HG02981 (cell line): Measurements from ENCODE around the gene LRIG3.
"Not testable (repeated sequence)": the region's sequence is repeated elsewhere in the genome, so short reads cannot be mapped to it uniquely, and the experiment has no call there.

Experiments
- ATAC-seq: cut with Tn5 transposase; IDR thresholded peaks from one replicate; pipeline ENCODE4 v1.9.1; 2021; ENCODE audit warnings: mild to moderate bottlenecking, moderate library complexity; ENCODE audit not compliant: unreplicated experiment

The LRIG3 gene

DNA sequence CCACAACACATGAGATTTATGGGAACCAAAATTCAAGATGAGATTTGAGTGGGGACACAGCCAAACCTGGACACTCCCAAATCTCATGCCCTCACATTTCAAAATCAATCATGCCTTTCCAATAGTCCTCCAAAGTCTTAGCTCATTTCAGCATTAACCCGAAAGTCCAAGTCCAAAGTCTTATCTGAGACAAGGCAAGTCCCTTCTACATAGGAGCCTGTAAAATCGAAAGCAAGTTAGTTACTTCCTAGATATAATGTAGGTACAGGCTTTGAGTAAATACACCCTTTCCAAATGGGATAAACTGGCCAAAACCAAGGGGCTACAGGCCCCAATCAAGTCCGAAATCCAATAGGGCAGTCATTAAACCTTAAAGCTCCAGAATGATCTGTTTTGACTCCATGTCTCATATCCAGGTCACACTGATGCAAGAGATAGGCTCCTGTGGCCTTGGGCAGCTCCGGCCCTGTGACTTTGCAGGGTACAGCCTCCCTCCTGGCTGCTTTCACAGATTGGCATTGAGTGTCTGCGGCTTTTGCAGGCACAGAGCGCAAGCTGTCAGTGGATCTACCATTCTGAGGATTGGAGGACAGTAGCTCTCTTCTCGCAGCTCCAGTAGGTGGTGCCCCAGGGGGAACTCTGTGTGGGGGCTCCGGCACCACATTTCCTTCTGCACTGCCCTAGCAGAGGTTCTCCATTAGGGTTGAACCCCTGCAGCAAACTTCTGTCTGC is 60.1 kb downstream of the LRIG3 start:
- no peak for ATAC-seq

GRCh38 chr12:58858030-58858429 is 62.3 kb downstream of the LRIG3 start:
- no peak for ATAC-seq

- ATAC-seq: not testable (repeated sequence)
Observed at GRCh38 chr12:58857206-58857605, 63.1 kb downstream of the LRIG3 start.

- not testable (repeated sequence) for ATAC-seq
Observed at GRCh38 chr12:58855630-58856029, 64.7 kb downstream of the LRIG3 start.

- ATAC-seq: no peak
Observed at GRCh38 chr12:58850826-58851225, 69.5 kb downstream of the LRIG3 start.

GRCh38 chr12:58847901-58848600 is 72.3 kb downstream of the LRIG3 start:
- no peak for ATAC-seq

- ATAC-seq: no peak
Observed at GRCh38 chr12:58844161-58844560, 76.1 kb downstream of the LRIG3 start.

DNA sequence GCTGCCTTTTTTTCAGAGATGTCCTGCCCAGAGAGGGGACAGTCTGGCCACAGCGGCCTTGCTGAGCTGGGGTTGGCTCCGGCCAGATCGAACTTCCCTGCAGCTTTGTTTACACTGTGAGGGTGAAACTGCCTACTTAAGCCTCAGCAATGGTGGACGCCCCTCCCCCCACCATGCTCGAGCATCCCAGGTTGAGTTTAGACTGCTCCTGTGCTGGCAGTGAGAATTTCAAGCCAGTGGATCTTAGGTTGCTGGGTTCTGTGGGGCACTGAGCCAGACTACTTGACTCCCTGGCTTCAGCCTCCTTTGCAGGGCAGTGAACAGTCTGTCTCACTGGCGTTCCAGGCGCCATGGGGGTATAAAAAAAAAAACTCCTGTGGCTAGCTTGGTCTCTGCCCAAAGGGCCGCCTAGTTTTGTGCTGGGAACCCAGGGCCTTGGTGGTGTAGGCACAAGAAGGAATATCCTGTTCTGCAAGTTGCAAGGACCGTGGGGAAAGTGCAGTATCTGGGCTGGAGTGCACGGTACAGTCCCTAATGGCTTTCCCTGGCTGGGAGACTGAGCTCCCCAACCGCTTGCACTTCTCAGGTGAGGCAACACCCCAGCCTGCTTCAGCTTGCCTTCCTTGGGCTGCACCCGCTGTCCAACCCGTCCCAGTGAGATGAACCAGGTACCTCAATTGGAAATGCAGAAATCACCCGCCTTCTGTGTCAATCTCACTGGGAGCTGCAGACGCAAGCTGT is 79.1 kb downstream of the LRIG3 start:
- ATAC-seq: no peak

GRCh38 chr12:58833853-58834252 is 86.5 kb downstream of the LRIG3 start:
- no peak for ATAC-seq

- no peak for ATAC-seq
Observed at GRCh38 chr12:58832920-58833319, 87.4 kb downstream of the LRIG3 start.
